SK-N-SH (cell line): ENCODE measurements around the gene STAG3.
"Not testable (repeated sequence)": the region's sequence is repeated elsewhere in the genome, so short reads cannot be mapped to it uniquely, and the experiment has no call there.

Source experiments
- EP300 ChIP-seq, 2 experiments: IDR thresholded peaks; 2 replicates each; pipeline versions ENCODE4 v1.4.0 to v1.6.1; 2012; ENCODE audit warnings: borderline replicate concordance in 1 of 2, low read depth in 1 of 2, low read length in 1 of 2
- FOSL2 ChIP-seq: IDR thresholded peaks from 2 replicates; pipeline ENCODE4 v1.4.0; 2012; ENCODE audit warnings: low read depth, mild to moderate bottlenecking, moderate library complexity, borderline replicate concordance
- FOXJ3 ChIP-seq: sonication (generic); formaldehyde crosslinking; IDR thresholded peaks from 2 replicates; pipeline ENCODE4 v1.5.1; 2020; ENCODE audit warnings: mild to moderate bottlenecking, missing genetic modification reagents
- GABPA ChIP-seq: IDR thresholded peaks from 2 replicates; pipeline ENCODE4 v1.4.0; 2012; ENCODE audit warnings: low read depth, mild to moderate bottlenecking
- JUND ChIP-seq: IDR thresholded peaks from 2 replicates; pipeline ENCODE4 v1.4.0; 2012
- MEF2A ChIP-seq: IDR thresholded peaks from 2 replicates; pipeline ENCODE4 v1.4.0; 2012; ENCODE audit warnings: low read depth, borderline replicate concordance
- NFIC ChIP-seq: IDR thresholded peaks from 2 replicates; pipeline ENCODE4 v1.4.0; 2012; ENCODE audit warnings: borderline replicate concordance
- POLR2AphosphoS5 ChIP-seq: IDR thresholded peaks from 2 replicates; pipeline ENCODE4 v1.6.1; 2012; ENCODE audit warnings: low read depth, low read length
- RAD21 ChIP-seq: IDR thresholded peaks from 2 replicates; pipeline ENCODE4 v1.6.1; 2012; ENCODE audit warnings: mild to moderate bottlenecking, low read length
- SIN3A ChIP-seq: IDR thresholded peaks from 2 replicates; pipeline ENCODE4 v1.6.1; 2012; ENCODE audit warnings: low read depth, mild to moderate bottlenecking, low read length, moderate library complexity, borderline replicate concordance
- TAF1 ChIP-seq: IDR thresholded peaks from 2 replicates; pipeline ENCODE4 v1.6.1; 2012; ENCODE audit warnings: low read depth, mild to moderate bottlenecking, low read length, moderate library complexity, borderline replicate concordance
- YY1 ChIP-seq: IDR thresholded peaks from 2 replicates; pipeline ENCODE4 v1.4.0; 2012; ENCODE audit warnings: low read depth, mild to moderate bottlenecking
- TF ChIP-seq, protein P1 (sequence below): fragments of 200-600 bp; sonication (generic); IDR thresholded peaks from 2 replicates; pipeline ENCODE4 v1.6.1; 2017; ENCODE audit warnings: antibody characterized with exemption, mild to moderate bottlenecking, moderate library complexity
- TF ChIP-seq, protein P2 (sequence below): IDR thresholded peaks from 2 replicates; pipeline ENCODE4 v1.4.0; 2012; ENCODE audit warnings: low read depth

DNA sequence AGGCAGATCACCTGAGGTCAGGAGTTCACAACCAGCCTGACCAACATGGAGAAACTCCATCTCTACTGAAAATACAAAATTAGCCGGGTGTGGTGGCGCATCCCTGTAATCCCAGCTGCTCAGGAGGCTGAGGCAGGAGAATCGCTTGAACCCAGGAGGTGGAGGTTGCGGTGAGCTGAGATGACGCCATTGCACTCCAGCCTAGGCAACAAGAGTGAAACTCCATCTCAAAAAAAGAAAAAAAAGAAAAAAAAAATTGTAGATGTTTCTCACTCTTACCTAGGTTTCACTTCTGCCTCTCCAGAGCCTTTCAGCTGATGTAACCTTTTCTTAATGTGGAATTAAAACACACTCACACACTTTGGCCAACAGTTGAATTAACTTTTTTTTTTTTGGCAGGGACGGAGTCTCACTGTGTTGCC is 18.2 kb downstream of the STAG3 start:
- TF ChIP-seq, protein P1, sequence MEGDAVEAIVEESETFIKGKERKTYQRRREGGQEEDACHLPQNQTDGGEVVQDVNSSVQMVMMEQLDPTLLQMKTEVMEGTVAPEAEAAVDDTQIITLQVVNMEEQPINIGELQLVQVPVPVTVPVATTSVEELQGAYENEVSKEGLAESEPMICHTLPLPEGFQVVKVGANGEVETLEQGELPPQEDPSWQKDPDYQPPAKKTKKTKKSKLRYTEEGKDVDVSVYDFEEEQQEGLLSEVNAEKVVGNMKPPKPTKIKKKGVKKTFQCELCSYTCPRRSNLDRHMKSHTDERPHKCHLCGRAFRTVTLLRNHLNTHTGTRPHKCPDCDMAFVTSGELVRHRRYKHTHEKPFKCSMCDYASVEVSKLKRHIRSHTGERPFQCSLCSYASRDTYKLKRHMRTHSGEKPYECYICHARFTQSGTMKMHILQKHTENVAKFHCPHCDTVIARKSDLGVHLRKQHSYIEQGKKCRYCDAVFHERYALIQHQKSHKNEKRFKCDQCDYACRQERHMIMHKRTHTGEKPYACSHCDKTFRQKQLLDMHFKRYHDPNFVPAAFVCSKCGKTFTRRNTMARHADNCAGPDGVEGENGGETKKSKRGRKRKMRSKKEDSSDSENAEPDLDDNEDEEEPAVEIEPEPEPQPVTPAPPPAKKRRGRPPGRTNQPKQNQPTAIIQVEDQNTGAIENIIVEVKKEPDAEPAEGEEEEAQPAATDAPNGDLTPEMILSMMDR = not testable (repeated sequence)
- TF ChIP-seq JUND; YY1; GABPA; RAD21; NFIC; SIN3A; TAF1; FOSL2; POLR2AphosphoS5; EP300 (IDR thresholded peaks at IDR 0.05; ENCODE audit: borderline replicate concordance in 1 of 2, low read depth in 1 of 2, low read length in 1 of 2); FOXJ3; MEF2A: not testable (repeated sequence)
- TF ChIP-seq, protein P2, sequence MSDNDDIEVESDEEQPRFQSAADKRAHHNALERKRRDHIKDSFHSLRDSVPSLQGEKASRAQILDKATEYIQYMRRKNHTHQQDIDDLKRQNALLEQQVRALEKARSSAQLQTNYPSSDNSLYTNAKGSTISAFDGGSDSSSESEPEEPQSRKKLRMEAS = not testable (repeated sequence)
